Measurements from ENCODE around the gene SOCS4. TPM values are rescaled to one million over a fixed set of nuclear protein-coding genes. Genes with fewer than 3 reads are reported as not detected.

The SOCS4 gene
- total RNA-seq, 4 donors from 2014 or later: 9.7 to 19.3 (median 14.3) TPM

GRCh38 chr14:55094292-55095157, 67.5 kb downstream of the SOCS4 start:
- in situ Hi-C loops (cut with MboI; ENCODE audit: low sequenced_read_pairs in 4 of 4) (loop anchor here in 3 of 4 donors (5.0 to 25.0 kb wide), 2 partner anchors 63 to 343 kb away; partner anchors contain the start of gene TBPL2 (in 1 of the 3)), intact Hi-C loops (cut with DNase I; ENCODE audit: low total_unique reads) (no loop called here)
- ATAC-seq: no peak
- H3K36me3 ChIP-seq: no peaks in the 10 kb centered on the region
- H3K27ac ChIP-seq: no peak overlapping the region
- no peaks in the 10 kb centered on the region for H3K27me3 ChIP-seq
- H3K4me3 ChIP-seq: no peak overlapping the region
- DNase-seq: no peak
- H3K4me1 ChIP-seq: peaks cover 0 to 22% of the 10 kb centered on the region in 2 donors
- no peaks in the 10 kb centered on the region for H3K9me3 ChIP-seq
- TF ChIP-seq POLR2A (IDR thresholded peaks at IDR 0.05) (no peak), CTCF (IDR thresholded peaks at IDR 0.05 in 4 of 5, conservative IDR thresholded peaks at IDR 0.05 in 1 of 5) (no peak)

GRCh38 chr14:55097881-55098560, 71.0 kb downstream of the SOCS4 start:
- Histone ChIP-seq H3K4me3 (no peak overlapping the region), H3K27ac (peak overlapping the region; percentile 17 to 86 (median 71)), H3K9me3 (no peaks in the 10 kb centered on the region), H3K4me1 (peaks cover 3 to 42% of the 10 kb centered on the region in 2 donors), H3K36me3 (no peaks in the 10 kb centered on the region), H3K27me3 (no peaks in the 10 kb centered on the region)
- intact Hi-C loops (cut with DNase I; ENCODE audit: low total_unique reads): no loop called here
- ATAC-seq (no peak), DNase-seq (peak; percentile 14 to 34)
- in situ Hi-C loops (cut with MboI; ENCODE audit: low sequenced_read_pairs in 4 of 4): loop anchor here in 1 of 4 donors (25.0 kb wide), 1 partner anchor 339 kb away; the partner anchor contains the start of gene TBPL2
- TF ChIP-seq POLR2A (IDR thresholded peaks at IDR 0.05) (no peak), CTCF (IDR thresholded peaks at IDR 0.05 in 4 of 5, conservative IDR thresholded peaks at IDR 0.05 in 1 of 5) (no peak)

DNA sequence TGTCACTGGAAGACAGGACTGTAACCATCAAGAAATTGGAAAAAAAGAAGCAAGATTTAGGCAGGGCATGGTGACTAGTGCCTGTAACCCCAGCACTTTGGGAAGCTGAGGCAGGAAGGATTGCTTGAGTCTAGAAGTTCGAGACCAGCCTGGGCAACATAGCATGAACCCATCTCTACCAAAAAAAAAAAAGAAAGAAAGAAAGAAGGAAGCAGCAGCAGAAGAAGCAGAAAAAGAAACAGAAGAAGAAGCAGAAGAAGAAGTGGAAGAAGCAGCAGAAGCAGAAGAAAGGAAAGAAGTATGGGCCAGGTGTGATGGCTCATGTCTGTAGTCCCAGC, 71.5 kb downstream of the SOCS4 start:
- peak overlapping the region; percentile 17 to 86 (median 71) for H3K27ac ChIP-seq
- peaks cover 5 to 47% of the 10 kb centered on the region in 2 donors for H3K4me1 ChIP-seq
- no peaks in the 10 kb centered on the region for H3K36me3 ChIP-seq
- H3K9me3 ChIP-seq: no peaks in the 10 kb centered on the region
- TF ChIP-seq POLR2A (IDR thresholded peaks at IDR 0.05) (no peak), CTCF (IDR thresholded peaks at IDR 0.05 in 4 of 5, conservative IDR thresholded peaks at IDR 0.05 in 1 of 5) (no peak)
- DNase-seq (no peak), ATAC-seq (no peak)
- no peaks in the 10 kb centered on the region for H3K27me3 ChIP-seq
- intact Hi-C loops (cut with DNase I; ENCODE audit: low total_unique reads) (no loop called here), in situ Hi-C loops (cut with MboI; ENCODE audit: low sequenced_read_pairs in 4 of 4) (loop anchor here in 1 of 4 donors (25.0 kb wide), 1 partner anchor 339 kb away; the partner anchor contains the start of gene TBPL2)
- no peak overlapping the region for H3K4me3 ChIP-seq

Other genes starting within 250 kb of the SOCS4 start
- 1 to 10 TPM in 2 of 4 donors, under 1 TPM in 2; 0.53 to 1.6 (median 0.92) TPM for gene GCH1, start 124.4 kb upstream of the SOCS4 start, total RNA-seq
- 1 to 10 TPM in 2 of 4 donors, under 1 TPM in 2; 0.72 to 1.2 (median 1.0) TPM for gene WDHD1, start 137 bp upstream of the SOCS4 start, total RNA-seq
- 10 to 100 TPM; 49.9 to 91.4 (median 68.0) TPM for gene MAPK1IP1L, start 24.4 kb downstream of the SOCS4 start, total RNA-seq
- gene LGALS3, start 102.0 kb downstream of the SOCS4 start, total RNA-seq: 100 to 1,000 TPM in 1 of 4 donors, 10 to 100 TPM in 3; 68.0 to 124 (median 80.6) TPM
- not detected for gene DLGAP5, start 164.3 kb downstream of the SOCS4 start, total RNA-seq
- gene FBXO34, start 244.2 kb downstream of the SOCS4 start, total RNA-seq: 10 to 100 TPM; 26.2 to 55.9 (median 40.7) TPM